Measurements from ENCODE around the gene LDLRAD4.

Gene LDLRAD4

GRCh38 chr18:13388586-13389490 is 170.3 kb downstream of the LDLRAD4 start:
- no peak overlapping the region for H3K4me2 ChIP-seq (ENCODE audit: insufficient read depth, low read length)
- peak overlapping the region; percentile 7; the same call in 1 of the 2 replicates for H3K27ac ChIP-seq (ENCODE audit: low read length)

GRCh38 chr18:13389491-13390131 is 171.1 kb downstream of the LDLRAD4 start:
- peaks cover 29% of the 10 kb centered on the region for H3K36me3 ChIP-seq (ENCODE audit: insufficient read depth, low read length)
- H4K20me1 ChIP-seq (ENCODE audit: insufficient read depth, low read length) = 0 out of 2 replicates have a peak, but pooled peaks cover 3% of the 10 kb centered on the region
- TF ChIP-seq CTCF (IDR thresholded peaks at IDR 0.05; ENCODE audit: borderline replicate concordance, extremely low read depth, low read length, poor library complexity, severe bottlenecking) = no peak
- no peak for TF ChIP-seq EZH2 (IDR thresholded peaks at IDR 0.05; ENCODE audit: borderline replicate concordance, low read depth, low read length, severe bottlenecking)
- DNase-seq = no peak
- H3K4me3 ChIP-seq (ENCODE audit: low read depth in 1 of 2, low read length in 2 of 2) = no peak overlapping the region
- H2AFZ ChIP-seq (ENCODE audit: low read depth, low read length) = no peak overlapping the region
- no peak overlapping the region for H3K9ac ChIP-seq (ENCODE audit: low read depth, low read length)
- no peaks in the 10 kb centered on the region for H3K27me3 ChIP-seq (ENCODE audit: insufficient read depth, low read length, poor library complexity)
- 0 out of 2 replicates have a peak overlapping the region, but pooled peaks have one; percentile 25 for H3K27ac ChIP-seq (ENCODE audit: low read length)
- H3K4me2 ChIP-seq (ENCODE audit: insufficient read depth, low read length) = no peak overlapping the region
- H3K9me3 ChIP-seq (ENCODE audit: insufficient read depth, low read length, severe bottlenecking) = no peaks in the 10 kb centered on the region
- no peaks in the 10 kb centered on the region for H3K79me2 ChIP-seq (ENCODE audit: insufficient read depth, low read length)
- ATAC-seq (ENCODE audit: insufficient read depth, low read depth) = no peak
- 0 out of 2 replicates have a peak, but pooled peaks cover 2% of the 10 kb centered on the region for H3K4me1 ChIP-seq (ENCODE audit: insufficient read depth, low read length)

More at GRCh38 chr18:13388586-13389490, 170.3 kb downstream of the LDLRAD4 start:
- TF ChIP-seq CTCF (IDR thresholded peaks at IDR 0.05; ENCODE audit: borderline replicate concordance, extremely low read depth, low read length, poor library complexity, severe bottlenecking) (no peak), EZH2 (IDR thresholded peaks at IDR 0.05; ENCODE audit: borderline replicate concordance, low read depth, low read length, severe bottlenecking) (no peak)
- no peak overlapping the region for H2AFZ ChIP-seq (ENCODE audit: low read depth, low read length)
- no peak overlapping the region for H3K4me3 ChIP-seq (ENCODE audit: low read depth in 1 of 2, low read length in 2 of 2)
- H3K36me3 ChIP-seq (ENCODE audit: insufficient read depth, low read length) = peaks cover 29% of the 10 kb centered on the region
- ATAC-seq (ENCODE audit: insufficient read depth, low read depth) = 0 out of 3 replicates have a peak, but pooled peaks have one; percentile 22
- H4K20me1 ChIP-seq (ENCODE audit: insufficient read depth, low read length) = 0 out of 2 replicates have a peak, but pooled peaks cover 3% of the 10 kb centered on the region
- no peaks in the 10 kb centered on the region for H3K27me3 ChIP-seq (ENCODE audit: insufficient read depth, low read length, poor library complexity)
- no peak overlapping the region for H3K9ac ChIP-seq (ENCODE audit: low read depth, low read length)
- no peak for DNase-seq
- no peaks in the 10 kb centered on the region for H3K9me3 ChIP-seq (ENCODE audit: insufficient read depth, low read length, severe bottlenecking)
- H3K79me2 ChIP-seq (ENCODE audit: insufficient read depth, low read length) = no peaks in the 10 kb centered on the region
- H3K4me1 ChIP-seq (ENCODE audit: insufficient read depth, low read length) = no peaks in the 10 kb centered on the region

- Histone ChIP-seq H3K79me2 (ENCODE audit: insufficient read depth, low read length) (no peaks in the 10 kb centered on the region), H4K20me1 (ENCODE audit: insufficient read depth, low read length) (0 out of 2 replicates have a peak, but pooled peaks cover 3% of the 10 kb centered on the region), H3K27me3 (ENCODE audit: insufficient read depth, low read length, poor library complexity) (no peaks in the 10 kb centered on the region), H3K27ac (ENCODE audit: low read length) (peak overlapping the region; percentile 12; the same call in 1 of the 2 replicates), H3K36me3 (ENCODE audit: insufficient read depth, low read length) (peaks cover 29% of the 10 kb centered on the region), H3K4me3 (ENCODE audit: low read depth in 1 of 2, low read length in 2 of 2) (no peak overlapping the region), H3K4me2 (ENCODE audit: insufficient read depth, low read length) (no peak overlapping the region), H3K9me3 (ENCODE audit: insufficient read depth, low read length, severe bottlenecking) (no peaks in the 10 kb centered on the region), H3K9ac (ENCODE audit: low read depth, low read length) (no peak overlapping the region), H3K4me1 (ENCODE audit: insufficient read depth, low read length) (peaks cover 6% of the 10 kb centered on the region; the same call in 1 of the 2 replicates), H2AFZ (ENCODE audit: low read depth, low read length) (no peak overlapping the region)
- DNase-seq (no peak), ATAC-seq (ENCODE audit: insufficient read depth, low read depth) (peak; percentile 27; the same call in 1 of the 3 replicates)
- no peak for TF ChIP-seq EZH2 (IDR thresholded peaks at IDR 0.05; ENCODE audit: borderline replicate concordance, low read depth, low read length, severe bottlenecking)
- no peak for TF ChIP-seq CTCF (IDR thresholded peaks at IDR 0.05; ENCODE audit: borderline replicate concordance, extremely low read depth, low read length, poor library complexity, severe bottlenecking)
Observed at GRCh38 chr18:13390196-13390595, 171.6 kb downstream of the LDLRAD4 start.

Measured in DND-41 (cell line).